DND-41 (cell line): ENCODE data around the gene FAM168A.
"Not testable (repeated sequence)": the region's sequence is repeated elsewhere in the genome, so short reads cannot be mapped to it uniquely, and the experiment has no call there.

Source experiments
- ATAC-seq: fragments of 200-7000 bp; cut with Tn5 transposase; 3 replicates; pipeline ENCODE4 v1.9.1; 2021; ENCODE audit warnings: low read depth; ENCODE audit not compliant: insufficient read depth
- DNase-seq: peaks from one replicate; pipeline ENCODE4 v3.0.0-alpha.2; 2020
- H2AFZ ChIP-seq: 2 replicates; pipeline ENCODE4 v1.6.0; 2012; ENCODE audit warnings: low read depth, low read length
- H3K27ac ChIP-seq: 2 replicates; pipeline ENCODE4 v1.5.1; 2012; ENCODE audit warnings: low read length, inconsistent platforms
- H3K27me3 ChIP-seq: fragments of 200-600 bp; sonication (generic); 2 replicates; pipeline ENCODE4 v1.6.0; 2012; ENCODE audit warnings: low read length, mild to moderate bottlenecking, inconsistent platforms; ENCODE audit not compliant: insufficient read depth, poor library complexity
- H3K36me3 ChIP-seq: 2 replicates; pipeline ENCODE4 v1.5.1; 2012; ENCODE audit warnings: low read length, inconsistent platforms; ENCODE audit not compliant: insufficient read depth
- H3K4me1 ChIP-seq: 2 replicates; pipeline ENCODE4 v1.5.1; 2012; ENCODE audit warnings: mild to moderate bottlenecking, low read length; ENCODE audit not compliant: insufficient read depth
- H3K4me2 ChIP-seq: 2 replicates; pipeline ENCODE4 v1.6.0; 2012; ENCODE audit warnings: mild to moderate bottlenecking, moderate library complexity, low read length, inconsistent platforms; ENCODE audit not compliant: insufficient read depth
- H3K4me3 ChIP-seq, 2 experiments: fragments of 200-600 bp in 1 of 2; shearing (Covaris generic) in 1 of 2; 2 replicates each; pipeline ENCODE4 v1.5.1; 2012 to 2016; ENCODE audit warnings: inconsistent platforms in 2 of 2, low read length in 2 of 2, mild to moderate bottlenecking in 2 of 2, low read depth in 1 of 2, moderate library complexity in 1 of 2
- H3K79me2 ChIP-seq: 2 replicates; pipeline ENCODE4 v1.6.0; 2012; ENCODE audit warnings: low read length, inconsistent platforms; ENCODE audit not compliant: insufficient read depth
- H3K9ac ChIP-seq: 2 replicates; pipeline ENCODE4 v1.6.0; 2012; ENCODE audit warnings: low read depth, mild to moderate bottlenecking, inconsistent platforms, low read length, moderate library complexity
- H3K9me3 ChIP-seq: 2 replicates; pipeline ENCODE4 v1.5.1; 2012; ENCODE audit warnings: low read length, moderate library complexity, mild to moderate bottlenecking, inconsistent platforms; ENCODE audit not compliant: insufficient read depth, severe bottlenecking
- H4K20me1 ChIP-seq: 2 replicates; pipeline ENCODE4 v1.6.0; 2012; ENCODE audit warnings: low read length; ENCODE audit not compliant: insufficient read depth
- CTCF ChIP-seq: IDR thresholded peaks from 2 replicates; pipeline ENCODE4 v1.5.1; 2012; ENCODE audit warnings: borderline replicate concordance, low read length, moderate library complexity, mild to moderate bottlenecking; ENCODE audit not compliant: poor library complexity, severe bottlenecking; ENCODE audit errors: extremely low read depth
- EZH2 ChIP-seq: IDR thresholded peaks from 3 replicates; pipeline ENCODE4 v1.6.1; 2012; ENCODE audit warnings: borderline replicate concordance, low read depth, mild to moderate bottlenecking, moderate library complexity, low read length, inconsistent platforms; ENCODE audit not compliant: severe bottlenecking

The FAM168A gene

GRCh38 chr11:73585834-73586575 is 11.9 kb downstream of the FAM168A start:
- TF ChIP-seq CTCF: no peak
- TF ChIP-seq EZH2: no peak
- H3K36me3 ChIP-seq: no peaks in the 10 kb centered on the region
- peaks cover 76% of the 10 kb centered on the region for H3K79me2 ChIP-seq
- H3K27ac ChIP-seq: no peak overlapping the region
- ATAC-seq (no peak), DNase-seq (no peak)
- H4K20me1 ChIP-seq: peaks cover 4% of the 10 kb centered on the region; the same call in 1 of the 2 replicates
- H3K4me1 ChIP-seq: no peaks in the 10 kb centered on the region
- no peaks in the 10 kb centered on the region for H3K9me3 ChIP-seq
- no peak overlapping the region for H2AFZ ChIP-seq
- no peaks in the 10 kb centered on the region for H3K27me3 ChIP-seq
- no peak overlapping the region for H3K4me3 ChIP-seq
- no peak overlapping the region for H3K9ac ChIP-seq
- no peak overlapping the region for H3K4me2 ChIP-seq

- H3K27me3 ChIP-seq: no peaks in the 10 kb centered on the region
- no peak overlapping the region for H2AFZ ChIP-seq
- H4K20me1 ChIP-seq: no peaks in the 10 kb centered on the region; the same call in 1 of the 2 replicates
- H3K9ac ChIP-seq: no peak overlapping the region
- H3K36me3 ChIP-seq: no peaks in the 10 kb centered on the region; the same call in 1 of the 2 replicates
- TF ChIP-seq EZH2: no peak
- no peak for TF ChIP-seq CTCF
- no peak overlapping the region for H3K27ac ChIP-seq
- no peak overlapping the region for H3K4me2 ChIP-seq
- no peak overlapping the region for H3K4me3 ChIP-seq
- no peaks in the 10 kb centered on the region for H3K4me1 ChIP-seq
- H3K79me2 ChIP-seq: peaks cover 74% of the 10 kb centered on the region
- ATAC-seq: no peak
- DNase-seq: no peak
- H3K9me3 ChIP-seq: no peaks in the 10 kb centered on the region
Measured at GRCh38 chr11:73584831-73585230, 13.1 kb downstream of the FAM168A start.

GRCh38 chr11:73582653-73583052 is 15.3 kb downstream of the FAM168A start:
- no peak for ATAC-seq
- Histone ChIP-seq H3K4me1 (peaks cover 5% of the 10 kb centered on the region; the same call in 1 of the 2 replicates), H4K20me1 (no peaks in the 10 kb centered on the region; the same call in 1 of the 2 replicates), H3K79me2 (peaks cover 61% of the 10 kb centered on the region), H3K27ac (no peak overlapping the region), H3K9ac (no peak overlapping the region), H3K4me2 (no peak overlapping the region), H3K9me3 (no peaks in the 10 kb centered on the region), H3K27me3 (no peaks in the 10 kb centered on the region), H3K4me3 (no peak overlapping the region), H3K36me3 (peaks cover 9% of the 10 kb centered on the region; the same call in 1 of the 2 replicates), H2AFZ (no peak overlapping the region)
- TF ChIP-seq EZH2 (no peak), CTCF (no peak)
- DNase-seq: no peak

GRCh38 chr11:73580749-73581148 is 17.2 kb downstream of the FAM168A start:
- DNase-seq, H3K4me2 ChIP-seq, H3K4me3 ChIP-seq, ATAC-seq, H3K27ac ChIP-seq, H4K20me1 ChIP-seq, H3K9me3 ChIP-seq, H3K27me3 ChIP-seq, H3K9ac ChIP-seq, H3K4me1 ChIP-seq, H2AFZ ChIP-seq: not testable (repeated sequence)
- H3K79me2 ChIP-seq: peaks cover 55% of the 10 kb centered on the region
- H3K36me3 ChIP-seq: peaks cover 11% of the 10 kb centered on the region; the same call in 1 of the 2 replicates
